RPMI7951 (cell line): ENCODE data around the gene KRTCAP2. TPM values are rescaled to one million over a fixed set of nuclear protein-coding genes. Genes with fewer than 3 reads are reported as not detected.
A peak's percentile ranks its signal among the peaks of the same experiment; 100 is the strongest.

ENCODE experiments used
- DNase-seq: peaks from one replicate; pipeline ENCODE4 v3.0.0-alpha.2; 2012; ENCODE audit warnings: low read depth
- total RNA-seq: library from RNA; depleted of rRNA; stranded (reverse); fragments of >200 nt; shearing (Covaris generic); gene quantifications from 2 replicates; pipeline ENCODE4 v1.2.3, GENCODE V29; 2014

Gene KRTCAP2
- total RNA-seq, 1 experiment from 2014 or later: 172 TPM

DNA sequence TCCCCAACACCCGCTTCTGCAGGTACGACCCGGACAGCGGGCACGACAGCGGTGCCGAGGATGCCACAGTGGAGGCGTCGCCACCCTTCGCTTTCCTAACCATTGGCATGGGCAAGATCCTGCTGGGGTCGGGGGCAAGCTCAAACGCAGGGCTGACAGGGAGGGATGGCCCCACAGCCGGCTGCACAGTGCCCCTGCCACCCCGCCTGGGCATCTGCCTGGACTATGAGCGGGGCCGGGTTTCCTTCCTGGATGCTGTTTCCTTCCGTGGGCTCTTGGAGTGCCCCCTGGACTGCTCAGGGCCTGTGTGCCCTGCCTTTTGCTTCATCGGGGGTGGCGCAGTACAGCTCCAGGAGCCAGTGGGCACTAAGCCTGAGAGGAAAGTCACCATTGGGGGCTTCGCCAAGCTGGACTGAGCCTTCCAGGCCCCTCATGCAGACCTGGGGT is 10.7 kb upstream of the KRTCAP2 start:
- no peak for DNase-seq

DNA sequence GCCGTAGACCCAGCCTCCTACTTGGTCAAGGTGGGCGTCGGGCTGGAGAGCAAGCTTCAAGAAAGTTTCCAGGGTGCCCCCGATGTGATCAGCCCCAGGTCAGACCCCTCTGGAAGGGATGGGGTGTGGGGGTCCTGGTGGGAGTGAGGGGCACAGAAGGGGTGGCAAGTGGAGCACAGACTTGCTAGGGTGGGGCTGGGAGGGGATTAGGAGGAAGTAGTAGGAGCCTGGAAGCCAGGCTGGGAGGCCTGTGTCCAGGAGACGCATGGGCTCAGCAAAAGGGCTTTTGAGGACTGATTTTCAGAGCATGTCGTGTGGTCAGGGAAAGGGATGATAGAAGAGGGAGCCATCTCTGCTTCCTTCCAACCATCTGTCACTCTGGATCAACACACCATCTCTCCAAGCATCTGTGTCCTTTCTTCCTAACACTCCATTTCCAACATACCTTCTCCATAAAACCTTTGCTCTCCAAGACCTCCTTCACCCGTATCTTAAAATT is 9.0 kb upstream of the KRTCAP2 start:
- DNase-seq: no peak

DNA sequence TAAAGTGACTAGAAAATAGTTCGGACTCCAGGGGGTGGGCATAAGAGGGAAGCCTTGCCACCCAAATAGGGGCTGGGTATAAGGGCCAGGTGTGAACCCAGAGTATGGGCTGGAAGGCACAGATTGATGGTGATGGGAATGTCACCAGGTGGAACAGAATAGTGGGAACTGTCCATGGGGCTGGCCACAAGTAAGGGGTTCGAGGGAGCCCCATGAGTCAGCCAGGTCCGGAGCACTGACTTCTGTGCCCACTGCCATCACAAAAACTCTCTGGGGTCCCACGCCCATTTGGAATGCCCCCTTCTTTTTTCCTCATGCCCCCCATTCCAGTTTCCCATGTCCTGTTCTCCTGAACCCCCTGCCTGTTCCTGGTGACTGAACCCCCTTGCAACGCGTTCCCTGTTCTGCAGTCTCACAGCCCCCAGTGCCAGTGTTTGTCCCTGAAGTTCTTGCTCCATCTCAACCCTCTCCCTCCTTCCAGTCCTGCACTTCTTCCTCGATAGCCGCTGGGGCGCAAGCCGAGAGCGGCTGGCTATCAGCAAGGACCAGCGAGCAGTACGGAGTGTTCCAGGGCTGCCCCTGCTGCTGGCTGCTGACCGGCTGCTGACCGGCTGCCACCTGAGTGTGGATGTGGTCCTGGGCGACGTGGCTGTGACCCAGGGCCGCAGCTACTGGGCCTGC is 8.4 kb upstream of the KRTCAP2 start:
- no peak for DNase-seq

DNA sequence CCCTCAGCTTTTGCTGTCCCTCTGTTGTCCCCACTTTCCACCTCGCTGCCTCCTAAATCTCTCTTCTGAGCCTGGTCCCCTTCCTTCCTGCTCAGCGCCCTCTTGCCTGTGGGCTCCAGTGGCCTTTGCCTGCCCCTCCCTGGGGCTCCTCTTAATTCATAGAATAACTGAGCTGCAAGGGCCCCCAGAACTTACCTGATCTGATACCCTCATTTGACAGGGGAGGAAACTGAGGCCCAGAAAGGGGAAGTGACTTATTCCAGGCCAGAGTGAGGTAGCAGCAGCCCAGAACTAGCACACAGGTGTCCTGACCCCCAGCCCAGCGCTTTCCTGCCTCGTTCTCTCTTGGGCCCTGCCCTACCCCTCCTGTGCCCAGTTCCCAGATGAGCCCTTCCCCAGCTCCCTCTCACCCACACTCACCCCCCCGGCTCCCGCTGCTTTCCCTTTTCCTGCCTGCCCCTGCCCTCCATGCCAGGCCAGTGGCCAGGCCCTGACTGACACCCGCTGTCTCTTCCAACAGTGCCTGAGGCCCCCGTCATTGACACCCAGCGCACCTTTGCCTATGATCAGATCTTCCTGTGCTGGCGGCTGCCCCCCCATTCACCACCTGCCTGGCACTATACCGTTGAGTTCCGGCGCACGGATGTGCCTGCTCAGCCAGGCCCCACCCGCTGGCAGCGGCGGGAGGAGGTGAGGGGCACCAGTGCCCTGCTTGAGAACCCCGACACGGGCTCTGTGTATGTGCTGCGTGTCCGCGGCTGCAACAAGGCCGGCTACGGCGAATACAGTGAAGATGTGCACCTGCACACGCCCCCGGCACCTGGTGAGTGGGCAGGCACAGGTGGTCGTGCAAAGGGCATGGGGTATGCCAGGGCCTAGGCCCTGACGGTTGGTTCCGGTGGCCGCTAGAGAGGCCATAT is 6.3 kb upstream of the KRTCAP2 start:
- no peak for DNase-seq

DNA sequence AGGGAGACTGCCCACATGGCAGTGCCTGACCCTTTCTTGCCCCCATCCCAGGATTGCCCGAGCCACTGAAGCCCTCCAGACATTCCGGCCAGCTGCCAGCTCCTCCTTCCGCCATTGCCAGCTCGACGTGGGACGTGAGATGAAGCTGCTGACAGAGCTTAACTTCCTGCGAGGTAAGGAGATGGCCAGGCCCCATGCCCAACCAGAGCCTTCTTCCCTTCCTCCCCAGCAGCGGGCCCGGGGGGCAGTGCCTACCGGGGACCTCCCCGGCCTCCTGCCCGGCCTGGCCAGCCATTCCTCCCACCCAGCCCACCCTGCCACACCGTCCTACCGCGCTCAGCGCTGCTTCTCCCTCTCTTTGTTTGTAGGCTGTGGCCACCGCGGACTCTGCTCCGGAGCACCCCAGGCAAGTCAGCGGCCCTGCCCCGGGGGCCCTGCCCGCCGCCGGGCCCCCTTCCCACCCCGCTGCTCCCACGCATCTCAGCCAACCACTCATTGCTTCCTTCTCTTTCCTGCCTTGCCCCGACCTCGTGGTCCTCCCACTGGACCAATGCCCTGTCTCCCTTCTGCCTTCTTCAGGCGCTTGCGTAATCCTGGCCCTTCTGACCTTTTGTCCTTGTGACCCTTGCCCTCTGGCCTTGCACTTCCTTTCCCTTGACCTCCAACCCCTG is 5.5 kb upstream of the KRTCAP2 start:
- DNase-seq: no peak

DNA sequence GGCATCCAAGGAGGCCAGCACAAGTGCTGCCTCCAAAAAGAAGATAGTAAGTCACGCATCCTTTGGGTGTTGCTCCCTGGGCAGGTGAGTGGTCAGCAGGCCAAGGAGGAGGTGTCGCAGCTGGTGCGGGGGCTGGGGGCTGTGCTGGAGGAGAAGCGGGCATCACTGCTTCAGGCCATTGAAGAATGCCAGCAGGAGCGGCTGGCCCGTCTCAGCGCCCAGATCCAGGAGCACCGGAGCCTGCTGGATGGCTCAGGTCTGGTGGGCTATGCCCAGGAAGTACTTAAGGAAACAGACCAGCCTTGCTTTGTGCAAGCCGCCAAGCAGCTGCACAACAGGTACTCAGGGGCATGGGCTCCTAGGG is 4.8 kb upstream of the KRTCAP2 start:
- DNase-seq: no peak

DNA sequence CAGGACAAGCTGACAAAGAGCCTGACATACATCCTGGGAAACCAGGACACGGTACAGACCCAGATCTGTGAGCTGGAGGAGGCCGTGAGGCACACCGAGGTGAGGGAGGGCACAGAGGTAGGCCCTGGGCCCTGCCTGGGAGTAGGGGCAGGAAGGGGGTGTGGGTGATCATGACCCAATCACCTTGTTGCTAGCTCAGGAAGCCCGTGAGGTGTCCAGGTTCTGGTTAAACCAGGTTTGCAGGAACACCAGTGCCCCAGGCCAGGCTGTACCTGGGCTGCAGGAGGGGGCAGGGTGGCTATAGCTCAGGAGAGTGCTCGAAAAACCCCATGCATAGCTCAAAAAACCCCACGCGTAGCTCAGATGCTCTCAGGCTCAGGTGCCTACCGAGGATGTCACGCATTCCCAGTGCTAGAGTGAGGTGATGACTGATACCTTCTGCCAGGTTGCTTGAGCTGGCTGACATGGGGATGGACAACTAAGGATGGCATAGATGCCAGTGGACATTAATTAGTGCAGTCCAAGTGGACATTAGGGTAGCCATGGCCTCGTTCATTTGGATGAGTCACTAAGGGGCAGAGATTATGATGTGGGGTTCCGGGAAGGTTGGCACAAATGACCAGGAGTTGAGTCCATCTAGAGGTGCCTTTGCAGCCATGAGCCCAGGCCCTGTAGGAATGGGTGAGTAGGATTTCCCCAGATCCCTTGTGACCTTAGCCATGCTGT is 4.3 kb upstream of the KRTCAP2 start:
- DNase-seq: no peak

DNA sequence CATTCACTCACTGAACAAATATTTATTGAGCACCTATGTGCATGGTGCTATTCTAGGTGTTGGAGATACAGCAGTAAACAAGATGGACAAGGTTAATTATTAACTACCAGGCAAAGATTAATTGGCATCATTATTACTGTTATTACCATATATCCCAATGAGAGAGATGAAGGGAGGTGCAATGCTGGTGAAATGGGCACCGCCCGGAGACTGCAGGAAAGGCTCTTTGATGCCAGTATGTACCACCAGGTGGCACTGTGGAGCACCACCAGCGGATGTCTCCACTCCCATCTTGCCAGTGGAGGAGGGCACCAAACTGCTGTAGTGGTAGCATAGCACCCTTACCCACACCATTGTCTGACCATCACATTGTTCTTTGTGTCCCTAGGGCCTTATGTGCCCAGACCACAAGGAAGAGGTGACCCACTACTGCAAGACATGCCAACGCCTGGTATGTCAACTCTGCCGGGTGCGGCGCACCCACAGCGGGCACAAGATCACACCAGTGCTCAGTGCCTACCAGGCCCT is 3.5 kb upstream of the KRTCAP2 start:
- DNase-seq: peak; percentile 67

DNA sequence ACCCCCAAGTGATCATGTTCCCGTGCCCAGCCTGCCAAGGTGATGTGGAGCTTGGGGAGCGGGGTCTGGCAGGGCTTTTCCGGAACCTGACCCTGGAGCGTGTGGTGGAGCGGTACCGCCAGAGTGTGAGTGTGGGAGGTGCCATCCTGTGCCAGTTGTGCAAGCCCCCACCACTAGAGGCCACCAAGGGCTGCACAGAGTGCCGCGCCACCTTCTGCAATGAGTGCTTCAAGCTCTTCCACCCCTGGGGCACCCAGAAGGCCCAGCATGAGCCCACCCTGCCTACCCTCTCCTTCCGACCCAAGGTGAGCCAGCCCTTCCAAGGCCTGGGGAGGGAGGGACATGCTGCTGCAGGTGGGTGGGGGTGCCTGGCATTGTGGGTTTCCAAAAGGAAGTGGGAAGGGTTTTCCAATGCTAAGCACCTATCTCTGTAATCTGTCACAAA is 2.8 kb upstream of the KRTCAP2 start:
- no peak for DNase-seq

DNA sequence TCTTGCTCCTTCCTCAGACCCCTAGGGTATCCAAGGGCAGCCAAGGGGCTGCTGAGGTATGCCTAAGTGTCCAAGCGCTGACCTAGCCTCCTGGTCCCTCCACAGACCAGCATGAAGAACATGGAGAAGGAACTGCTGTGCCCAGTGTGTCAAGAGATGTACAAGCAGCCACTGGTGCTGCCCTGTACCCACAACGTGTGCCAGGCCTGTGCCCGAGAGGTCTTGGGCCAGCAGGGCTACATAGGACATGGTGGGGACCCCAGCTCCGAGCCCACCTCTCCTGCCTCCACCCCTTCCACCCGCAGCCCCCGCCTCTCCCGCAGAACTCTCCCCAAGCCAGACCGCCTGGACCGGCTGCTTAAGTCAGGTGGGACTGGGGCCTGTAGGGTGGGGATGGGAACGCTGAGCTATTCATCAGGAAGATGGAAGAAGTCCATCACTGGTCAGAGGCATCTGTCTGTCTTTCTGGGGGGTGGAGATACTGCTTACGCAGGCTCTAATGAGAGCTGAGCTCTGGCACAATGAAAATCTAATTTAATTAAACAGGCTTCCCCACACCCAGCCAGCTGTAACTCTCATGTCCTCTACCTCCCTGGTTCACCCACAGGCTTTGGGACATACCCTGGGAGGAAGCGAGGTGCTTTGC is 2.3 kb upstream of the KRTCAP2 start:
- DNase-seq: no peak

DNA sequence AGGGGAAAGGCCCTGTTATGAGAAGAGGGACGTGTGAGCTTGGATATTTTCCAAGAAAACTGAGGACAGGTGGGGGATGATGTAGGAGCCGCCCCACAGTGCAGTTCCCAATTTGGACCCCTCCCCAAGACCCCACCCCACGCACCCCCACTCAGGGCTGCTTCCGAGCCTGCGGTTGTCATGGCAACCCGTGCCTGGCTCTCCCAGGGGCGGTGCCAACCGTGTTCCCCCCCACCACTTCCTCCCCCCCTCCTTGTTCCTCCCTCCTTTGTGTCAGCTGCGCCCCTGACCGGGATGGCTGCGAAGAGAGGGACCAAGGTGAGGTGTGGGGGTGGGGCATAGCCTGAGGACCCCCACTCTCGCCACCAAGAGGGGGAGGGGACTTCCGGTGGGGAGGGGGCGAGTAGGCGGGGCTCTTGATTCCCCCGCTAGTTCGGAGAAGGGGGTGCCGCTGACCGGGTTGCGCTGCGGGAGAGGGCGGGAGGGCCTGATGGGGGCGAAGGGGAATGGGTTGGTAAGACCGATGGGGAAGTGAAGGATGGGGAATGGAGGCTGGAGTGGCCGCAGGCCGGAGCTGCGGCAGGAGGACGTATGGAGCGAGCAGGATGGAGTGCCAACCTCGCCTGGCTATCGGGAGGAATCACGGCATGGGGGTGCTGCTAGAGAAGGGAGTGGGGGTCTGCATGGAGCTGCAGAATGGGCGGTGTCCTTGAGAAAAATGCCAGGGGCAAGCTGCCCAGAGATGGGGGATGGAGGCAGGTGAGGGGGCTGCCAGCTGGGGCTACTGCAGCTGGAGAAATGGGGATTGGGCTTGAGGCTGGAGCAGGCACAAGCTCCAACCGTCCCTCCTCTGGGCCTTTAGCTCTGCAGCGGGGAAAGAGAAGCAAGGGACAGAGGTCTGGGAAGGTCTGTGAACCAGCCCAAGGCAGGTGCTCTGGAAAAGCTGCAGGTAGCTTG is 1.5 kb upstream of the KRTCAP2 start:
- peak; percentile 38 for DNase-seq

DNA sequence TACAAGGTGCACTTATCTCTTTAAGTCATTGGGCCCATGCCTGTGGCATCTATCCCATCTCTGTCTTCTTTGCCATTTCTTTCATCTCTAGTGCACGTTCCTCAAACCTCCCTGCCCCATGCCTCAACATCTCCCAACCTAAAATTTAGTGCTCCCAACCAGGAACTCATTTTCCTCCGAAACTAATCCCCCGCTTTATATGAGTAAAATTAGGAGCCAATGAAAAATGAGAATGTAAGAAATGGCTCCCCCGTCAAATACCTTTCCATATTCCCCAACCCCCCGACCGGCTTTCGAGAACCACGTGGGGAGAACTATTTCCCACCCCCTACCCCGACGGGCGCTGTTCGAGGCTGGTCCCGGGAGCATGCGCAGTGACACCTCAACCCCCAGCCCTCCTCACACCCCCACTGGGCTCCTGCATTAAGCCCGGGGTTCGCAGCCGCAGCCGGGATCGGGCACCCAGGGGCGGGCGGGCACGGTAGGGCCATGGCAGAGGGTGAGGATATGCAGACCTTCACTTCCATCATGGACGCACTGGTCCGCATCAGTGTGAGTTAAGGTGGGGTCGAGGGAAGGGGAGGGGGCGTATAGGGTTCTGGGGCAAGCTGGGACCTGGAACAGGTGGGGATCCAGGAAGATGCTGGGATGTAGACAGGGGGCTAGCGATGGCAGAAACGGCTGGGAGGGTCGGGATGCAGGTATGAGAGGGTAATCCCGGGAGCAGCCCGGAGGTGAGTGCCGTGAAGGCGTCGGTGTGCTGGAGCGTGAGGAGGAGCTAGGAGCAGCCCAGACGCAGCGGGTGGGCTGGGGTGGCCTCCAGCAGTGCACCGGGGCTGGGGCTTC is 597 bp upstream of the KRTCAP2 start, which contains the start of gene TRIM46:
Gene TRIM46 (plus strand): TSS at position 372 of the 846 bp plus-strand sequence. CDS start 118 bp downstream, at position 490.
- peak; percentile 51 for DNase-seq

DNA sequence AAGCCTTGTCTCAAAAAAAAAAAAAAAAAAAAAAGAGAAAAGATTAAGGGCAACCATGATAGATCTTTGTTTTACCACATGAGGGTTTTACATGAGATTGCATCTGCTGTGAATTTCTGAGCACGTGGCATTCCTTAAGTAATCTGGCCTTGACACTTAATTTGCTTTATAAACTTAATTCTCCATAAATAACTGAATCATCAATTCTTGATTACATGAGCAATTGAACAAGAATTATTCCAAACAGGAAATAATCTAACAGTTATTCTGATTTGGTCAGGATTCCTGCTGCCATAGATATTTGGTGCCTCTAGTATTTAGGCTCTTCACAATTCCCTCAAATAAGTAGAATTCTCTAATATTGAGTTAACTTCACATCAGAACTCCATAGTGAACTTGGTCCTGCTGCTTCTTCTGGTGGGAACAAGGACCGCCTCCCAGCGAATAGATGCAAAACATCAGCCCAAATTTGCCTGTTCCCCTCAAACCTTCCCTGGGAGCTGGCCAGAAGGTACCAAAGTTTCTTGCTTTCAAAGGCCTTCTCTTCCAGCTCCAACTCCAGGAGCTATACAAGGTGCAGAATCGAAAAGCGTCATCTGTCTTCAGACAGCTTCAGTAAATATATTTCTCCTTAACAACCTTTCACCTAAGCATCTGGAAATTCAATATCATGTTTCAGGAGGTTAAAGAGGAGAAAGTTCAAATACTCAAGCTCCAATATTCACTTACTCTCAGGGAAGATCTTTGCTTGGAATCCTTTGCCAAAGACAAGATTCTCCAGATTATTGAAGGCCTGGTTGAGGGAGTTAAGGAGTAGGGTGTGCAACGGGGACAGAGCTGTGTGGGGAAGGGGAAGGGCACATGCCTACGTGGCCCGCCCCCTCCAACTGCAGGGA is 1.0 kb downstream of the KRTCAP2 start:
- DNase-seq: no peak

DNA sequence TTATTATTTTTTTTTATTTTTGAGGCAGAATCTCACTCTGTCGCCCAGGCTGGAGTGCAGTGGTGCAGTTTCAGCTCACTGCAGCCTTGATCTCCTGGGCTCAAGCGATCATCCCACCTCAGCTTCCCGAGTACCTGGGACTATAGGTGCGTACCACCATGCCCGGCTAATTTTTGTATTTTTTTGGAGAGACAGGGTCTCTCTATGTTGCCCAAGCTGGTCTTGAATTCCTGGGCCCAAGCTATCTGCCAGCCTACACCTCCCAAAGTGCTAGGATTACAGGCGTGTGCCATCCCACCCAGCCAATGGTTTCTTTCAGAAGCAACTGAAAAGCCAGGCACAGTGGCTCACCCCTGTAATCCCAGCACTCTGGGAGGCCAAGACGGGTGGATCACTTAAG is 2.3 kb downstream of the KRTCAP2 start:
- DNase-seq: no peak

DNA sequence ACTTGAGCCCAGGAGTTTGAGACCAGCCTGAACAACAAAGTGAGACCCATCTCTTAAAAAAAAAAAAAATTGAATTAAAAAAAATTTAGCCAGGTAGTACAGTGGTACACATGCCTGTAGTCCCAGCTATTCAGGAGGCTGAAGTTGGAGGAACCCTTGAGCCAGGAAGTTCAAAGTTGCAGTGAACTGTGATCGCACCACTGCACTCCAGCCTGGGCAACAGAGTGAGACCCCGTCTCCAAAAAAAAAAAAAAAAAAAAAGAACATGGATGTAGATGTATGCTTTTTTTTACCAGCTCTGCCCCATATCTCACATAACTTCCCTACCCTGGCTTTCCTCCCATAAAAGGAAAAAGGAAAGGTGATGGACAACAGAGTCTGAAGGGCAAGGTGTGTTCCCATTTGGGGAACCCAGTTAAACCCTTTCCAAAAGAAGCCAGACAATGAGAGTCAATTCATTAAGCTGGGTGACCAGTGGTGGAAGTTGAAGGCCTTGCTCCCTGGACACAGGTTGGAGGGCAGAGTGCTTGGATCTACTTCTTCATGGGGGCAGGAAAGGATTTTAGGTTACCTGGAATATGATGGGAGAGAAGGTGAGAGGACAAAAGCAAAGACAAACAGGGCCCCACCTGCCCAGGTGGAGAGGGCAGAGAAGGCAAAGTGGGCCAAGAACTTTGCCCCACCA is 2.9 kb downstream of the KRTCAP2 start:
- no peak for DNase-seq

DNA sequence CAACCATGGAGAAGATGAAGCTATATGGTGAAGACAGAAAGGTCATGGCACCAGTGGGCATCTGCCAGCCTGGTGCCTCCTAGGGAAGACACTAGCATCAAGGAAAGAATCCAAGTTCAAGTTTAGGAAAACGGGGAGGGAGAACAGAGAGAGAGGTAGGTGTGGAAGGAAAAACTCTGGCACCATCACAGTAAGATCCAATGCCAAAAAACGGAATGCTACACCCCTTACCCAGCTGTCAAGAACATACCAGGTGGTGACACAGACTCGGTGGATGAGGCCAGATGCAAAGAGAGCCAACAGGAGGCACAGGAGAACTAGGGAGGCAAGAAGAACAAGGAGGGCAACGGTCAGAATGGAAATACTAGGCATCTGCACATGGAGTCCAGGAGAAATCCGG is 3.6 kb downstream of the KRTCAP2 start:
- DNase-seq: no peak
